NOMO-1 treated with DMSO at 0.1 percent for 48 hours (cell line): Measurements from ENCODE around the gene RPA3.

Source experiments
- DNase-seq: peaks from one replicate; lab custom pipeline; 2025; ENCODE audit not compliant: unreplicated experiment; lab: John Stamatoyannopoulos, UW

Gene RPA3

DNA sequence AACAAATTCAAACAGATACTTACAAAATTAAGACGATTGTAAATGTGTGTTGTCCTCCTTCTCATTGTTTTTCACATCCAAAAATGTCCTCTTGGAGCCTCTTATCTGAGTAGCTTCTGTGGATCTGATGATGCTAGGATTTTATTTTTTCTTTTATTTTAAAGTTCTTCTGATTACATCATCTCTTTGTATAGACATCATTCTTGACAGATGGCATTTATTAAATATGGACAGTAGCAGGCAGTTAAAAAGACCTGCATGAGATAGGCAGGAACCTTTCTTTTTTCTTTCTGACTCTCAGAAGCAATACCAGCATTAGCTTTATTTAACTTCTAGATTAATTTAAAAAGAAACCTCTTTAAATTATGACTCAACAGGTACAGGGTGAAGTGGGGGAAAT lies at the start of gene RPA3:
RPA3 (minus strand) TSS at position 116 of the 400 bp plus-strand sequence. CDS start 78,189 bp downstream, outside the sequence.
- no peak for DNase-seq

DNA sequence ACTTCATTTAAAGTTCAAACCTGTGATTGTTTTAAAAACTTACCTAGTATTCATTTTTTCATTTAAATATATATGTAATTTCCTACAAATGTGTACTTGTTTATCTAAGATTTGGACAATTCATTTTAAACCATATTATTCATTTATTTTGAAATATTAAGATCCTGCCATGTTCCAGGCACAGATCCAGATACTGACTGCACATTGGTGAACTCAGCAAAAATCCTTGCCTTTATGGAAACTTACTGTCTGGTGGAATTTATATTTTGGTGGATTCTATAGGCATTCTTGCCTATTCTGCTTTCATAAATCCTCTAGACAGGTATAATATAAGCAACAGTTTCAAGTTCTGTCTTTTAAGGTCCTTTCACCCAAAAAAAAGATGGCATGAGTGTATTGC lies 48.3 kb upstream of the RPA3 start:
- DNase-seq = no peak

DNA sequence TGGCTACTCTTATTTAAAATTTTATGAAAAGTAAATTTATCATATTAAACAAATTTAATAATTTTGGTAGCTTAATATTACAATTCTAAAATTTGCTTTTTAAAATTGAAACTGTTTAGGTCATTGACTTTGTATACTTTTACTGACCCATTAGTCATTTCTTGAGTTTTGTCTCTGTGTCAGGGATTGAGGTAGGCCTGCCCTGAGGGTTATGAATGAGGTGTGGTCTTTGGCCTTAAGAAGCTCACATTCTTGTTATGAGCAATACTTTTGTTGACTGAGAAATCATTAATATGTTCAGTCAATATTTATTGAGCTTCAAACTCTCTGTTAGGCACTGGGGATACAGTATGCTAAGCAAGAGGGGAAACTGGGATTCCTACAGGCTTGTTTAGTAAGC lies 47.0 kb upstream of the RPA3 start:
- no peak for DNase-seq

DNA sequence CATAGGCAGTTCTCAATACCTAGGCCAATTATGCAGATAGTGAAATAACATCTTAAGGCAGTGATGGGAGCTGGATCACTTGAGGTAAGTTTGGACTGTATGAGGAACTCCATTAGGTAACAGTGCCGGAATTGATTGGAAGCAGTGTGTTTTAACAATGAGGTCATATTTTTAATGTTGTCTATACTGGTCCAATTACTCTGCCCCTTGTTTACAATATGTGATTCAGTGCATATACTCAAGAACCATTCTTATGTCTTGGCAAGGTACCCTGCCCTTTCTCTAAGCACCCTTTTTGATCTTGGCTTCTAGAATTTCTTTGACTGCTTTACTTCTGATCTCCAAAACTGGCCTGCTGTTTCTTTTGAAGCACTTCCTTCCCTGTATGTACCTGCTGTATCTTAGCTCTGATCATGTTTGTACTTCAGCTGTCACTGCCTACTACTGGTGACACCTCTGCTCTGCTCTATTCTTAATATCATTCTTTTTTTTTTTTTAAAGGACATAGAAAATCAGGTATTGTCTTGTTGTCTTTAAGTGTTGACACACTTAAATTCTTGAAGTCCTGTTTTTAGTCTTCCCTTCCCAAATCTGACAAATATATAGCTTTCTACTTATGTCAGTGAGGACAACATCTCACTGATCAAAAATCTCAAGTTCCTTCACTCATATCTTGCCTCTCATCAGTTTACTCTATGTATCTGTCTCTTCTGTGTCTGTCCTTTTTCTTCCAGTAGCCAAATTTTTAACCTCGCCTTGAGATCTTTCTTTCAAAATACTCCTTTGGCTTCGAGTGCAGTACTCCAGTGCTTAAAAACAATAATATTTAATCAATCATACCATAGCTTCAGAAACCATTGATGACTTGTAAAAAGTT lies 46.4 kb upstream of the RPA3 start:
- DNase-seq = no peak

DNA sequence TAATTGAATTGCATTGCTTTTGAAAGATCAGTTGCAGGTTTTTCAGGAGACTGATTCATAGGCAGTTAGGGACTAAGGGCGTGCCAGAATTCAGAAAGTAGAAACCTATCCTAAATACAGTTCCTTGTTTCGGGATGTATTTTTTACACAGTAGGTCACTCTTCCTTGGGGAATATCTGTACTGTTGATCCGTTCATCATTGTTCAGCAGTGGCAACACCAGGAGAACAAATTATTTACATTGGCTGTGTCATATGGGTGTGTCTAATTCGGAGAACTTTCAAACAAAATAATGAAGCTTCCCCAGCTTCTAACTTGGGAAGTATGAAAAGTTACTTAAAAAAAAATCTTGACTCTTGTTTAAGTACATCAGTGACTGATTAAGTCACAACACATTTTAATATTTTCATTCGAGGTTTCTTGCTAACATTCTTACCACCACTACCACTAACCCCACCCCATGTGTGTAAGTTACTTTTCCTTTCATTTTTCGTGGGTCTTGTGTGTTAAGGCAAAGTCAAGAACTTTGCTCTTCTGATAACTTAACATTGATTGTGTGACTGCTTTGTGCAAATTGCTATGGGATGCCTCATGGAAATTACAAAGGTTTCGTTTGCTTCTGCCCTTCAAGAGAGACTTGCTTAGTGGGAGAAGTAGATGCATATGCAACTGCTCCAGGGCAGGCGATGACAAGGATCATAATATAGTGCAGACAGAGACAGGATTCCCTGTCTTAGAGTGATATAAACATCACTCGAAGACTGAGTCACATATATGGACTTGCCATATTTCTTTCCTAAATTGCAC lies 43.8 kb upstream of the RPA3 start:
- DNase-seq = peak; percentile 34

DNA sequence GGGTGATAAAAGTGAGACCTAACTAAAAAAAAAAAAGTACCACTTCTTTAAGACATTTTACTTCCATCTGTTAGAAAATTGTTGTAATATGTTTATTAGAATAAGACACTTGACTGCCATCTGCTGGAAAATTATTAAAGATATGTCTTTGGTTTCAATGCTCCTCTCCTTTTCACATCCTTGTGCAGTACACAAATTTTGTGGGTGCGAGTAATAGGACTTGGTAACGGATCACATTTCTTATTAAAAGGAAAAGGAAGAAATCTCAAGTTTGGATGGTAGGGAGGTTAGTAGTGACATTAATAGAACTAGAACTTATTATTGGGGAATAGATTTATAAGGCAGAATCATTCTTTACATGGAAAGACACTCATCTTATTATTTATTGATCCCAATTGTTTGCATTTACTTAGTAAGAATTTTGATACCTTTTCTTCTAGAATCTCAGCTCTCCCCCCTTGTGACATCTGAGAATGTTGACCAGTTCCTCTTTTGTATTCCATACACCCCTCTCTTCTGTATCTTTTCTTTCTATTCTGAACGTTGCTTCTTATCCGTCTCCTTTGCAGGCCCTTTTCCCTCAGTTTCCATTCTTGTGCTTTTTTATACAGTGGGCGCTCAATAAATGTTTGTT lies 43.0 kb upstream of the RPA3 start:
- peak; percentile 40 for DNase-seq

DNA sequence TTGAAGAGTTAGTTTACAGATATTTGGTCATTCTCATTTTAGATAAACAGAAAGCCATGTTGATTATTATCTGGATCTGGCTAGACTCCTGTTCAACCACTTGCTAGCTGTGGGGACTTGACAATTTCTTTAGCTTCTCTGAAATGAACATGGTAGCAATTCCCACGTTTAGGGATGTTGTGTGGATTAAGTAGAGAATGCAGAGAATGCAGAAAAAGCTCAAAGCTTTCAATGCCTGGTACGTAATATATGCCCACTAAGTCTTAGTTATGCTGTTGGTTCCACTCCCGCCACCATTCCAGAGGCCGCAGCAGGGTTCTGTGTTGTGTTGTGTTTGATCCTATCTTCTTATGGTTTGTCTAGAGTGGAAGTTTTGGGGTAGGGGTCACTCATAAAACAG lies 39.2 kb upstream of the RPA3 start:
- no peak for DNase-seq

DNA sequence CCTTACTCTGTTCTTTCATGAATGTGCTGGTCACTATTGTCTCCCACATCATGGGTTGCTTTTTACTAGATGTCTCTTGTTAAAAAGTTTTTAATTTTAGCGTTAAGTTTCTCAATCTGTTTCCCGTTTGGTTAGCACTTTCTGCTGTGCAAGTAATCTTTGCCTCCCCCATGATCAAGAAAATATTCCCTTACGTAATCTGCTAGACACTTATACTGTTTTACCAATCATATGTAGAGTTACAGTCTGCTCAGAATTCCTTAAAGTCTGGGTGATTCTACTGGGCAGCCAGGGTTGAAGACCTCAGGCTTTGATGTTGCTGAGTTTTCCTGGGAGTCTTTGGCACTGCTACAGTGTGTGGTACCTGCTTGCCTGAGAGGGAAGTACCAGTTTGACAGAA lies 38.2 kb upstream of the RPA3 start:
- no peak for DNase-seq

DNA sequence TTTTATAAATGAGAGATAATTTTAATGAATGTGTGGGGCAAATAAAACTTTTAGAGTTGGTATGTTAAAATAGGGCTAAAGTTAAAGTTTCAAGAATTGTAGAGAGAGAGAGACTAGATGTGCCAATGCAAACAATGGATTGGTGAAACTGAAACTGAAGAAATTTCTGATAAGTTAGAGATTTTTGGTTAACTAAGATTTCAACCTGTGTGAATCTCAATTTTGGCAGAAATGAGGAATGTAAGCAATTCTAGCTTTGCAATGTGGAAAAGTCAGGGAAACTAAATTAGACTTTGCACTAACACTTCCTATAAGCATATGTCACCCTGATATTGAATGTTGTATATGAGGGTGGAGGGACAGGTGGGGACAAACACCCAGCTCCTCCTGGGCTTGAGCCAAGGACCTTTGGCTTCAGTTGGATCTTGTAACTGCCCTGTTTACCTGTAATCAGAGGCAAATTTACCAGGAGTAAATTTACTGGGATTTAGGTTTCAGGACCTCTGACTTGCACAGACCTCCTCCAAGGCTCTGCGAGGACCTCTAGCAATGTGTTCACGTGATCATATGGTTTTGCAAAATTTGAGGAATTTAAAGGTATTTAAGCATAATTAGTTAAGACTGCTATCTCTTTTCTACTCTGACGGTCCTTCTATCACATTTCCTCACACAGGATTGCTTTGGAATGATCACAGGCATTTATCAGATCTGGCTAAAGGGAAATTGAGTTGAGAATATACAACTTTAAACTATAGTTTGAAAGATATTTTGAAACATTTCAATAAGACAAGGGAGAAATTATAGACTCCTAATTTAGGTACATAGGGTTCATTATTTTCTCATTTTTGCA lies 33.1 kb upstream of the RPA3 start:
- DNase-seq = no peak

DNA sequence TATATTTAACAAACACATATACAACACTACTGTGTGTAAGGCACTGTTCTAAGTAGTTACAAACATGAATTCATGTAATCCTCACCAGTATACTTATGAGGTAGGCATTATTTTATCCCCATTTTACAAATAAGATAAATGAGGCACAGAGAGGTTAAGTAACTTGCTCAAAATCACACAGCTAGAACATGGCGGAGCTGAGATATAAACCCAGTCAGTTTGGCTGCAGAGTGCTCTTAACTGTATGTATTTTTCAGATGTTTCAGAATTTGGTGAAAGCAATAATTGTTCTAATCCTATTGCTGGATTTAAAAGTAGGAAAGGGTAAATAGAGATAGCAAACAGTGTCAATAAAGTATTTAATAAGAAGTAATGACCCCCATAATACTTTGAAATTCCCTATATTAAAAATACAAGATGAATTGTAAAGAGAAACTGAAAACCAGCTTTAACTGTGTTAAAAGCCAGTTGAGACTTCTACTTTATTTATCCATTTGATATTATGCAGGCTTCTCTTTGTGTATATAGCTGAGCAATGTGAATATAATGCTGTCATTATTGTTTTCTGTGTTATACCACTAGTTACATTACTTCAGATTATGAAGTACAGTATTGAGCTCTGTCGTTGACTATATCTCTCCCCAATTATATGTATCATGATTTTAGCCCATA lies 32.3 kb upstream of the RPA3 start:
- no peak for DNase-seq

DNA sequence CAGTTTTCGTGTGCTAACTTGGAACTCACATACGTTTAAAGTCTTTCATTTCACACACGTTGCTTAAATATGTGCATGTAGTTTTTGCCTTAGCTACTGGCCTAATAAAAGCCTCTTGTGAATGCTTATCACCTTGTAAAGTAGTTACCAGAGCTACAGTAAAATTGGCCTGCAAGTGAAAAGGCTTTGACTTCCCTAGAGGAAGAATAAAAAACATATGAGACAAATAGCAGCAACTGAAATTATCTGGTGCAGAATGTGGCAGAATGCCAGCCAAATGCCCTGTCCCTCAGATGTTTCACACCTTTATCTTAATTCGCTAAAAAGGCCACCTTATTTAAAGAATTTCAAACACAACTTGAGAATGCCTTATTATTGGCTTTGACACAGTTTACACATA lies 28.1 kb upstream of the RPA3 start:
- no peak for DNase-seq

DNA sequence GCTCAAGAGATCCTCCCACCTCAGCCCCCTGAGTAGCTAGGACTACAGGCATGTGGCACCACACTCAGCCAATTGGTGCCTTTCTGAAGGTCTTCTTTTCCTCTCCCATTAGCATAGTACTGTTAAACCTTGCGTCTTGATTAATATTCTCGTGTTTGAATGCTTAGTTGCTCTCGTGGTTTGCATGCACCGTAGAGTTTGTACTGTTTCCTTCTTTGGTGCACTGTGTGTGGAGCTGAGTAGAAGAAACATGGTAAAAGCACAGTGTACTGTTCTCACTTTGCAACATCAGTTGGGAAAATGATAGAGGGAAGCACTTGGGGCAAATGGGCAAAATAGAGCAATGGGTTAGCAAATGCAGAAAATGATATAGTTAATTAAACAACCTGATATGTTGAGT lies 27.6 kb upstream of the RPA3 start:
- DNase-seq = no peak

DNA sequence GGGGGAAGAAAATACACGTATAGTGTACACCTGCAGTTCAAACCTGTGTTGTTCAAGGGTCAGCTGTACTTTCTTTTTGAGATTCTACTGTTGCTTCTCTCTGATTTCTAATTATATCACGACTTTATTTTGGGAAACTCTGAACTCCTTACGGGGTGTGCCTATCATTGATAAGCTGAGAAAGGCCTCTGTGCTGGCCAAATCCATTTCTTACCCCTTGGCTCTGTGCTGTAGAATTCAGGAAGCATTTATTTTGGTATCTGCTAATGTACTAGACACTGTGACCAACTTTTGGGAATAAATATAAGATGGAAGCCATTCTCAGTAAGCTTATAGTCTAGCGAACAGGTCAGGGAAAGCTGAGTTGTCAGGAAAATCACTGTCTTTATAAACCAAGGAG lies 26.9 kb upstream of the RPA3 start:
- no peak for DNase-seq

DNA sequence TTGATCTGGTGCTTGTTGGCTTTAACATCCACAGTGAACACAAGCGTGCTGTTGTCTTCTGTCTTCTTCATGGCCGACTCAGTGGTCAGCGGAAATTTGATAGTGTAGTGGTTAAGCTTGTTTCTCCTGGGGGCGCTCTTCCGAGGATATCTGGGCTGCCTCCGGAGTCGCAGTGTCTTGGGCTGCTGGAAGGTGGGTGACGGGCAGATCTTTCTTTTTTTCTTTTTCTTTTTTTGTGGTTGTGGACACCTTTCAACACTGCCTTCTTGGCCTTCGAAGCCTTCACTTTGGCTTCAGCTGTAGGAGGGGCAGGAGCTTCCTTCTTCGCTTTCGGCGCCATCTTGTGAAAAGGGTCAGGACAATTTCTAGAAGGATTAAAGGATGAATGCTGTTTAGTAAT lies 23.8 kb upstream of the RPA3 start:
- no peak for DNase-seq

DNA sequence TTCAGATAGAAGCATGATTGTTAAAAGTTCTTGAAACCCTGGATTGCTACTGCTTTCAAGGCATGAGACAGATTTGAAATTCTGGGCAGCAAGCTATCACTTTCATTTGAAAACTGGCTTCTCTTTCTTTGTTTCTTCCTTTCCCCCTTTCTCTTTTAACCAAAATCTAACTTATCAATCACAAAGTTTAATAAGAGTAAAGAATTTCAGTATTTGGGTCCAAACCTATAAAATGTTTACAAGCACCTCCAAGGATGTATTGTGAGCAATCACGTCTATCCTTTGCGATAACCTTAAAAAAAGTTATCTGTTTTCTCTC lies 21.6 kb upstream of the RPA3 start:
- DNase-seq = no peak

DNA sequence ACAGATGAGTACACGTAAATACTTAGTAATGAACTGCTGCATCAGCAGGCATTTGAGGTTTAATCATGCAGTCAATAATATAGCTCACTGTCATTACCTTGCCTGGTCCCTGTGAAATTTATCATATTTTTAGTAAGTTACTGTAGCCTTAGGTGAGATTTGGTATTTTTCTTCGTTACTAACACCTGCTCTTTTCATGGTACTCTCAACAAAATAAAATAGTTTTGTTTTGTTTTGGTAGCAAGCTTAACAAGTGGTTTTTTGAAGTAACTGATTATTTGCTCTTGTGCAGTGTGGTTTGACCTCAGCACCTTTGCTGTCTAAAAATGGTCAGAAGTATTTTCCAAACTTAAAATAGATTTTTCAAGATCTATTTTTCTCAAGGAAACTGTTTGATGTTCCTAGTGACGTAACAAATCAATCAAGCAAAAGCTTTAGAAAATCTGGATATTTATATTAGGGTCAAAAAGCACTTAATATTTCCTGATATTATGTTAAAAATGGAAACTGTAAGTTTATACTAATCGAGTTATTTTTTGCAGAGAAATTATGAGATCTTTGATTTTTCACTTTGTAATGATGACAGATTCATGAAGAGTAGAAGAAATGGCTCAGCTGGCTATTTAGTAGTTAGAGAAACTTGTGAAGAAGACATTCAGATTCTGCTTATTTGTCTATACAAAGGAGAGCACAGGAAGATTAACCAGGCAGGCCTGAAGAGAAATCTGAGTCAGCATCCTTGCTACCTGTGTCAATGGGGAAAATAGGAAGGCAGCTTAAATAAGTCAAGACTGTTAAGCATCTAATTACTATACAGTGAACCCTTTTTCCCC lies 21.0 kb upstream of the RPA3 start:
- DNase-seq = no peak

DNA sequence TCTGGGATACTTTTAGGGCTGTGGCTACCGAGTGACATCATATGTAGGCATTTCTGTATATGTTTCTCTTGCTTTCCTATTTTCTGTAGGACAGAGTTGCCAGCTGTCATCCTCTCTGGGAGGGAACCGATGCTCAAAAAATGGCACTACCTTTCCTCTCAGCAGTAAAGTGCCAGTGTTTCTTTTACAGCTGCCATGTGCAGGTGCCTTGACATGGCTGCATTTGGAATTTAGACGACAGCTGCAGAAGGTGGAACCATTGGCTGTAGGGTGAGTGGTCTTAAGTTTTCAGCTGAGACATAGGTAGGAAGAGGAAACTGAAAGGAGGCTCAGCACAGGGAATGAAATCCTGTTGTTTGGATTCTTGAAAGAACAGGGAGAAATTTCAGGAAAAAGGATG lies 20.2 kb upstream of the RPA3 start:
- DNase-seq = no peak

DNA sequence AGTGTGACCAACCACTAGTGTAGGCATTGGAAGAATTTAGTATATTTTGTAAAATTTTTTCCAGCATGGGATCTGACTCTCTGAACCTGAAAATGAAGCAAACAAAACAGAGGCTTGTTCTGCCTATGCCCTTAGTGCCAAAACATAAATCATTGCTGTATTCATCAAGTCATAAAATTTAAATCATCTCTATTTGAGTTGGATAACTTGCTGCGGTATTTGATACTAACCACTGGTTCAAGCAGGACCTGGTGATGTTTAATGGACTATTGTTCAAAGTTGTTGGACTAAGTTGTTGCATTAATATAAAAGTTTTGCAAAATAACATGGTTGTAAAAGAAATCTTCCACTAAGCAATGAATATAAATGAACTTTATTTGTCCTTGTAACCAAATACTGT lies 19.8 kb upstream of the RPA3 start:
- DNase-seq = no peak

DNA sequence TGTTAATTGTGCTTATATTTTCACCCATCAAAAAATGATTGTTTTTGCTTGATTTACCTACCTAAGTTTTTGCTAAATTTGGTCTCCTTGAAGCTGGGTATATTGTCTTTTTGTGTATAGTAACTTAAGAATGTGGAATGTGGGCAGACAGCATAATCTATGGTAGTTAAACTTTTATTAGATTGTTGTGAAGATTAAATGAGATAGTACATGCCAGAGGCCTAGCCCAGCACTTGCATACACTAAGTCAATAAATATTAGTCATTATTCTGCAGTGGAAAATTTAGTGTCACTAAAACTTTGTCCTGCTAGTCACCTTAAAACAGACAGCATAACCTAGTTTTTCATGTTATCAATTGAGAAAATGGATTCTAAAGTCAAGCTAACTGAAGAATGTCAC lies 19.3 kb upstream of the RPA3 start:
- no peak for DNase-seq

DNA sequence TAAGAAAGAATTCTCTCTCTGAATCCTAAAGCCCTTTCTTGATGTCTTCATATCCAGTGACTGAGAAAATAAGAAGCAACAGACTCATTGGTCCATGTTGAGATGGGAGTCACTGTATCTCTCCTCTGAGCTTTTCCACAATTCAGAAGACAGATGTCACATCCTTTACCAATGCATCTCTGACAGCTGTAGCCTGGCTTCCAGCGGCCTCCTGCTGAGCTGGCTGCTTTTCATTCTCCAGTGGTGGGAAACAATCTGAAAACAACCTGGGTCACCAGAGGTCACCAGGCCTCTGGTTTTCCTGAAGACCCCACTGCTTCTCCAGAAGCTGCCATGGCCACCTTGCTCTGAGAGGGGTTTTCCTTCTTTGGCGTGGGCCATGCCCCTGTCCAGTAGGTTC lies 18.3 kb upstream of the RPA3 start:
- no peak for DNase-seq
